LoVo (cell line): ENCODE data around the gene NPR1.
"Not testable (repeated sequence)": the region's sequence is repeated elsewhere in the genome, so short reads cannot be mapped to it uniquely, and the experiment has no call there.

Source experiments
- DNase-seq: peaks from one replicate; pipeline ENCODE4 v3.0.0-alpha.2; 2016; ENCODE audit warnings: low spot score

Gene NPR1

DNA sequence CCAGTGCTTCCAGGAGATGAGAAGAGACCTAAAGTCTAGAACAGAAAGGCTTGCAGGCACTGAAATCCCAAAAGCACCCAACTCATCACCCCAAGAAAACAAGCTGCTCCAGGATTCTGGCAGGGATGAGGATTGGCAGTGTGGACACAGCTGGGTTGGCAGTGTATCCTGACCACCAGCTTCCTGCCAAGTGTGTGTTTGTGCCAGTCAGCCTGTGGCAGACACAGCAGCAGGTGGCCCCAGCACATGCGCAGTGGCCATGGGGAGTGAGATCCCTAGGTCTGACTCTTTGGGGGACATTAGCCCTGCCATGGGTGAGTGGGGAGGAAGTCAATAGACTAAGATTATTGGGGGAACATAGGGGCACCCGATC is 28.6 kb upstream of the NPR1 start:
- no peak for DNase-seq

DNA sequence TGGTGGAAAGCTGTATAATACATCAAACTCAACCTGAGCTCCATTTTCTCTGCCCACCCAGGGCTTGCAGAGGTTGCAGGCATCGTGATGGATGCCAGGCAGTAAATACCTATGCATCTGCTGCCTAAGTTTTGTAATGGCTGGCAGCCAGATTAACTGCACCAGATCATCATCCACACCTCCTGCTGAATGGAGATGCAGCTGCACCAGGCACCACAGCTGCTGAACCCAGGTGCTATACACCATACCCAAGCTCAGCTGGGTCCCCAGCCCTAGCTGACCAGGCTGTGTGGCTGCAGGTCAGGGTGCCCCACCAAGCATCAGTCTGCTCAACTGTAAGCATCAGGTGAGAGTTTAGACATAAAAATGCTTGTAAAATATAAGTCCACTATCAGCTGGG is 26.7 kb upstream of the NPR1 start:
- DNase-seq: no peak

DNA sequence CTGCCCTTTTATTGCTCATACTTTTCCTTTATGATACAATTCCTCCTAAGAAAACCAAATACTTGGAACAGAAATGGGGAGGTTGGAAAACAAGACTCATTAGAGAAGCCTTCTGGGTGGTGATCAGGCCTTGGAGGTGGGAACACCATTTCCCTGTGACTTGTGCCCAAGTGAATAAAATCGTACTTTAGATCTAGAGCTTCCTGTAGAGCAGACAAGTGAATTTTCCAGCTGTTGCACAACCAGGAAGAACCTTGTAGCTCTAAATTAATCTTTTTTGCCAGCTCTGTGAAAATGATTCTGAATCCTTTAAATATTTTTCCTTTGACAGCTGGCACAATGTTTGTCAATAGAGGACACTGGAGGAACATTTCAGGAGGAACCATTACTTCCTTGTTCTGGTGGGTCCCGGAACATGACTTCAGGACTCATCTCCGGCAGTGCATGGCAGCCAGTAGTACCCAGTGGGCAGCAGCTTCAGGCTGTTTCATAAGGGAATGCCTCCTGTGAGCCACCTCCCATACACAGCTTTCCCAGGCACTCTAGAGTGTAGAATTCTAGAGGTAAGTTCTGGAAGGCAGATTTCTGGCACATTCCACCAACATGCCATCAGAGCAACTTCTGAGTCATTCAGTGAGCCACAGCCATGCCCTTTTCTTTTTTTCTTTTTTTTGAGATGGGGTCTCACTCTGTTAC is 25.5 kb upstream of the NPR1 start:
- no peak for DNase-seq

DNA sequence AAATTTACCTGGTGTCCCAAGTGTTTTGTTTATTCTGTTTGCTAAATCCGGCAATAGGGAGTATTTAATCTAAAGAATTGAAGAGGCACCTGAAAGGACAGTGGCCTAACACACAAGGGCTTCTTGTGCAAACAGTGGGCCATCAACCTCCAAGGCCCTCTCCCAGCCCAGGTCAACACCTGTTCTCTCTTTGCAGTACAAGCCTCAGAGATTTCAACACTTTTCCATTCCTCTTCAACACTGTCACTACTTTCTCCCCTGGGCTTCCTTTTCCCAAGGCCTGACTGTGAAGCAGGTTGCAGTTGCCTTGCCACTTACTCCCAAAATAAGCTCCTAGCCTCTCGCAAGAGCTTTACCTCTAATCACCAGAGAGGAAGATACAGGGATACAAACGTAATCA is 23.2 kb upstream of the NPR1 start:
- no peak for DNase-seq

DNA sequence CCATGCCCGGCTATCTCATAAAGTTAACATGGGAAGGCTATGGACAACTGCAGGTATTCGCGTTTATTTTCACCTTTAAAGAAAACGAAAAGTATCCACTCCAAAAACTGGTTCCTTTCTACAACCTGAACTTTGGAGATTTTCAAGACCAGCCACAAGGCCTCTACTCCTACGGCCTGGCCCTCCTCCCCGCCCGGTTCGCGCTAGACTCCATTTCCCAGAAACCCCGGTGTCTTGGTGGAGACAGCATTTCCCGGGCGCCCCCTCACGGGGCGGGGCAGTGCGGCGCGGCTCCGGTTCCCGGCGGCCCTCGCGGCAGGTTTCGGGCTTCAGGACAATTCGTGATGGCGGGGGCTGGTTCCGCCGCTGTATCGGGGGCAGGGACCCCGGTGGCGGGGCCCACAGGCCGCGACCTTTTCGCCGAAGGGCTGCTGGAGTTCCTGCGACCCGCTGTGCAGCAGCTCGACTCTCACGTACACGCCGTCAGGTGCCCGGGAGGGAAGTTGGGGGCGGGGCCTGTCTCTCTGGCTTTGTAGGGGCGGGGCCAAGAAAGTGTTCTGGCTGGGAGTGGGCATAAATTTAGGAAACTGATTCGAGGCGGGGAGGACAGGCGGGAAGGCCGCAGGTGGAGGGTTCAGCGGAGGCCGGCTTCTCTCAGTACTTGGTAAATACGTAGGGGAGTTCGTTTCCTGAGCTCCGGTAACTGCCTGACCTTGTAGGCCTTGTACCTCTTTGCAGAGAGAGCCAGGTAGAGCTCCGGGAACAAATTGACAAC is 19.9 kb upstream of the NPR1 start, which contains the start of gene SNAPIN:
Gene SNAPIN, plus strand, starts transcription at position 304 of the 775 bp plus-strand sequence. Its CDS starts 41 bp downstream, at position 345.
- peak; percentile 90 for DNase-seq

DNA sequence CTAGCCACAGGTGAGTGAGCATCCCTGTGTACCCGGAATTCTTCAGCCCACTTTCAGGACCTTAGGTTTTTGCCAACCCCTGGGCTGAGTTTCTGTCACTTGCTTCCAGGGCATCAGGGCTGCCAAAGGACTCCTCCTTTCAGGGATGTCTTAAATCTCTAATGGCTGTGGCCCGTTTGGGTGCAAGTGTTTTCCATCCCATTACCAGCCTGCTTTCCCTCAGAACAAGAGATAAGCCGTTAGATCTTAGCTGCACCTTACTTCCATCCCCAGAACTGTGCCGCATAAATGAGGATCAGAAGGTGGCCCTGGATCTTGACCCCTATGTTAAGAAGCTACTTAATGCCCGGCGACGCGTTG is 19.3 kb upstream of the NPR1 start:
- no peak for DNase-seq

DNA sequence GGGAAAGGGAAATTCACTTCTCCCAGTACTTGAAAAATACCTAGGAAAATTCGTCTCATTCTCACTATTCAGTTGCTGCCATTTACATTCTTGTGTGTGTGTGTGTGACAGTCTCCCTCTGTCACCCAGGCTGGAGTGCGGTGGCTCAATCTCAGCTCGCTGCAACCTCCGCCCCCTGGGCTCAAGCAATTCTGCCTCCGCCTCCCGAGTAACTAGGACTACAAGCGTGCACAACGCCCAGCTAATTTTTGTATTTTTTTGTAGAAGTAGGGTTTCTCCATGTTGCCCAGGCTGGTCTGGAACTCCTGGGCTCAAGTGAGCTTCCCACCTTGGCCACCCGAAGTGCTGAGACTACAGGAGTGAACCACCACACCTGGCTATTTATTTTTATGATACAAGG is 18.8 kb upstream of the NPR1 start:
- DNase-seq: no peak

DNA sequence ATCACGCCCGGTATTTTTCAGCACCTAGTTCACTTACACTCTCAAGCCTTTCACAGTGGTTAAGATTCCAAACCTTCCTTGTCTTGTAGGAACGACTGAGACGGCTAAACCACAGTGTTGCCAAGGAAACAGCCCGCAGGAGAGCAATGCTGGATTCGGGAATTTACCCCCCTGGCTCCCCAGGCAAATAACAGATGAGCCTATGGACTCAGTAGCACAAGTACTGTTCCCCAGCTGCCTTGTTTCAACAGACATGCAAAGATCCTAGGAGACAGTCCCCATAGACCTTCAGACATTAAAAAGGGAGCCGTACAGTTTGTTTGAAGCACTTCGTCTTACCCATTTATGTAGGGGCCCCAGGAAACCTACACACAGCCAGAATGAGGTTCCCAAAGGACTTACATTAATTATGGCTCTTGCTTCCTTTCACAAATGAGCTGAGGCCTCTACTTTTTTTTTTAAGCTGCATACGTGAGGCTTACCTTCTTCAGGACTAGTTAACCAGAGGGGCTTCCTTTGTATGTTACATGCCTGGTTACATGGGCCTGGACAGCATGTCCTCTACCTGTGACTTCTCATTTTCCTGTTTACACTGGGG is 17.3 kb upstream of the NPR1 start:
- no peak for DNase-seq

DNA sequence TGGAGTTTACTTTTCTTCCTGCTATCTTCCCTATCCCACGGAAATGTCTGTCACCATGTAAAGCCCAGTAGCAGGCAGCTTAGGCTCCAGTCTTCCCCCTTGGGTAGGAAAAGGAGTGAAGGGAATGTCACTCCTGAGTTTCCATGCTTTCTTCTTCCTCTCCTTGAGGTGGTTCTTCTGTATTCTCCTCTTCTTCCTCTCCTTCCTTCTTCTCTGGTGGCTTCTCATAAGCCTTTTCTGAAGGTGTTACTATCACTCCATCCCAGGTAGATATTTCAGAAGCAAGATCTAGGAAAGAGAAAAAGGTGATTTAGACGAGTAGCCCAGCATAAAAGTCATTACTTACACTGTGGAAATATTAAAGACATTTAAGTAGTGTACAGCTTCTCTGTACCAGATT is 16.2 kb upstream of the NPR1 start:
- DNase-seq: no peak

DNA sequence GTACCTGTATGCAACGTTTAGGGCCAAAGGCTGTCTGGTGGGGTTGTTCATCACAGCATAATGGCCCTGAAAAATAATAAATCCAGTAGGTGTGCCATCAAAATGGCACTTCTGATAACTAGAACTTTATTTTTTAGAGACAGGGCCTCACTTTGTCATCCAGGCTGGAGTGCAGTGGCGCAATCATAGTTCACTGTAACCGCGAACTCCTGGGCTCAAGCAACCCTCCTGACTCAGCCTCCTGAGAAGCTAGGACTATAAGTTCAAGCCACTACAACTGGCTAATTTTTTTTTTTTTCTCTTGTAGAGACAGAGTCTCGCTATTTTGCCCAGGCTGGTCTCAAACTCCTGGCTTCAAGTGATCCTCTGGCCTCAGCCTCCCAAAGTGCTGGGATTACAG is 15.3 kb upstream of the NPR1 start:
- no peak for DNase-seq

DNA sequence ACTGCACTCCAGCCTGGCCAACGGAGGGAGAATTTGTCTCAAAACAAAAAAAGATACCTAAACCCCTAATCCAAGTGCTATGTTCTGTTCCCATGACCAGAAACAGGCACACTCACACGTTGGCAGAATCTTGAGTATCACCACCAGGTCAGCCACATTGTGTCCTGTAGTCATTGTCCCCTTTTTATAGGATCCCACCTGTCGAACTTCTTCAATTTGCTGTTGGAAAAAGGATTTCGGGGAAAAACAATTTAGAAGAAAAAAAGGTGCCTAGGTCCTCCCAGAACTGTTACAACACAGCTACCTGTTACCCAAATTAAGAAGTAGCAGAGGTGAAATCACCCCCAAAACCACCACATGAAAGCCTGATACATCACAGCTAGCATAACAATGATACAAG is 11.0 kb upstream of the NPR1 start:
- DNase-seq: no peak

DNA sequence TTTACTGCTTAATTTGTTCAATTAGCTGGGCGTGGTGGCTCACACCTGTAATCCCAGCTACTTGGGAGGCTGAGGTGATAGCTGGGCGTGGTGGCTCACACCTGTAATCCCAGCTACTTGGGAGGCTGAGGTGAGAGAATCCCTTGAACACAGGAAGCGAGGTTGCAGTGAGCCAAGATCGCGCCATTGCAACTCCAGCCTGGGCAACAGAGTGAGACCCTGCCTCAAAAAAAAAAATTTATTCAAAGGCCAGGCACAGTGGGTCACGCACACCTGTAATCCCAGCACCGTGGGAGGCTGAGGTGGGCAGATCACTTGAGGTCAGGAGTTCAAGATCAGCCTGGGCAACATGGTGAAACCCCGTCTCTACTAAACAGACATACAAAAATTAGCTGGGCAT is 9.8 kb upstream of the NPR1 start:
- DNase-seq: not testable (repeated sequence)

DNA sequence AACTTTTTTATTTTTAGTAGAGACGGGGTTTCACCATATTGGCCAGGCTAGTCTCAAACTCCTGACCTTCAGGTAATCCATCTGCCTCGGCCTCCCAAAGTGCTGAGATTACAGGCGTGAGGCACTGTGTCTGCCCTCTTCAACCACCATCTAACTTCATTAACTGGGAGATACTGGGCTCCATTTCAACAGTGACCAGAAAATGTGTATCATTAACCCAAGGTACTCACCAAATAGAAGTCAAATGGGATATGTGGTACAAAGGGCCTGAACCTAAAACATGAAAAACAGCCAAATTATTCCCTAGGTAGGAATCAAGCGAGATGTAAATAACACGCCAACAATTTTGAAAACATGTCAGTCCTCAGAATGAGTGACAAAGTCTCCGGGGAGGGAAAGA is 8.9 kb upstream of the NPR1 start:
- no peak for DNase-seq

DNA sequence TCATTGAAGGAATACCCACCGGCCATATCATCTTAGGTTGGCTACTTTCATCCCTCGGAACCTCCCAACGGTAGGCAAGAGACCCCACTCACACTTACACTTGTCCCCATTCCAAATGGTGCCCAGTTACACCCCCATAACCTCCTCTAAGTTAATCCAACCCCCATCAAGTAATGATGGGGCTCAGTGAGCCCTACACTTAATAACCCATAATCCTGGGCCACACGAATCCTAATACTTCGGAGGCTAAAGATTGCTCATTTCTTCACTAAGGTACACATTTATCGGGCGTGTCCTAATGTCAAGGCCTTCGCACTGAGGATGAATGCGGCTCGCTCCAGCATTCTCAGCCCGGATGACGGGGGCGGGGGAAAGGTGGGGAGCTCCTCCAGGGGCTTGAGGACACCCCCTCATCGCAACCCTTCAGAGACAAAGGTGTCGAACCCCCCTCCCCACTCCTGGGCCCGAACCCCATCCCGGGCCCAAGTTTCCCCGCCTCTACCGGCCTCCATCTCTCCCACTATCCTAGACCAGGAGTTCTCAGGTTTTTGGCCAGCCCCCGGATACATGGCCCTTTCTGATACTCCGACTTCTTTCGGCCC is 8.1 kb upstream of the NPR1 start:
- DNase-seq: no peak

DNA sequence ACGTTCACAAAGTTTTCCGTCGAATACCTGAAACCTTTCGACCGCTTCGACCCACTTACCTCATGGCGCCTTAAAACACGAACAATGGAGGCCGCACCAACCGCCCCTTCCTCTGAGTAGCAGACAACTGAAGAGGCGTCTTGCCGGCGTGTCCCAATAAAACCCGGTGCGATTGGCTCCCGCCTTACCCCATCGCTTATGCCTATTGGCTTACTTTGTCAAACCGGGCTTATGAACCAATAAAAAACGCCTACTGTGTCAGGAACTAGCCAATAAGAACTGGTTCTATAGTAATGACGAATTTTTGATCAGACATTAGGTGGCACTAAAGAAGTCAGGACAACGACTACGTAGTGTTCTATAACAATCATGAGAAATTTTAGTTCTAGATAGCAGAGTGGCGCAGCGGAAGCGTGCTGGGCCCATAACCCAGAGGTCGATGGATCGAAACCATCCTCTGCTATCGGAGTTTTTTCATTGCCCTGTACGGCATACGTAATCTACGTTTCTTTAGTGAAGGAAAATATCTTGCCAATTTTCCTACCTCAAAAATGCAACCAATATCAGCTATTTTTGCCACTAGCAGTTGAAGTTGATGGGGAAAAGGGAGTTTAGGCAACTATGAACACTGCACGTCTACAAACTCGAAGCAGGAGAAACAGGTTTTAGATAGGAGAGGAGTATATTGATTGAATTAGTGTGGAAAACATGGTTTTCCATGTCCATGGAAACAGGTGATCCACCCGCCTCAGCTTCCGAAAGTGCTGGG is 7.4 kb upstream of the NPR1 start, which contains the start of gene ILF2:
Gene ILF2, minus strand, starts transcription at position 135 of the 769 bp plus-strand sequence. Its CDS starts 71 bp downstream, at position 64.
- DNase-seq: peak; percentile 97

DNA sequence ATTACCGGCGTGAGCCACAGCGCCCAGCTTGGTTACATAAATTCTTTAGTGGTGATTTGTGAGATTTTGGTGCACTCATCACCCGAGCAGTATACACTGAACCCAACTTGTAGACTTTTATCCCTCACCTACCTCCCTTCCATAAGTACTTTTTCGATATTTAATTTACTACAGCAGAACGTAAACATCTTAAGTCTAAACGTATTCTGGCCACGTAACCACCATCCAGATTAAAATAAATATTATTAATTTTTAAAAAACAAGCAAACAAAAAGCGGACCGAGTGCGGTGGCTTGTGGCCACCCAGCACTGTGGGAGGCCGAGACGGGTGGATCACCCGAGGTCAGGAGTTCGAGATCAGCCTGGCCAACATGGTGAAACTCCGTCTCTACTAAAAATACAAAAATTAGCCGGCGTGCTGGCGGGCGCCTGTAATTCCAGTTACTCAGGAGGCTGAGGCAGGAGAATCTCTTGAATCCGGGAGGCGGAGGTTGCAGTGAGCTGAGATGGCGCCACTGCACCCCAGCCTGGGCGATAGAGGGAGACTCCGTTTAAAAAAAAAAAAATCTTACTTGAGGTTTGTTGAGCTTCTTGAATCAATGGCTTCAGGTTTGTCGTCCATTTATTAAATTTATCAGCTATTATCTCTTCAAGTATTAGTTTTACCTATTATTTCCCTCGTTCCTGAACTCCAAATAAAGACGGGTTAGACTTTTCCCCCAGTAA is 6.7 kb upstream of the NPR1 start:
- DNase-seq: not testable (repeated sequence)

DNA sequence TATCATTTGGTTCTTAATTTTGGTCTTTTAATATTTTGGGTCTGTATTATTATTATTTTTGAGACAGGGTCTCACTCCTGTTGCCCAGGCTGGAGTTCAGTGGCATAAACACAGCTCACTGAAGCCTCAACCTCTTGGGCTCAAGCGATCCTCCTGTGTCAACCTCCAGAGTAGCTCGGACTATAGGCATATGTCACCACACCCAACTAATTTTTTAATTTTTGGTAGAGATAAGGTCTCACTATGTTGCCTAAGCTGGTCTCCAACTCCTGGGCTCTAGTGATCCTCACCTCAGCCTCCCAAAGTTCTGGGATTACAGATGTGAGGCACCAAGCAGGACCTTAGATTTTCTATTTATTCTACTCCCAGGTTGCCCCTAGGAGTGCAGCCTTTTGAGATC is 5.0 kb upstream of the NPR1 start:
- DNase-seq: no peak

DNA sequence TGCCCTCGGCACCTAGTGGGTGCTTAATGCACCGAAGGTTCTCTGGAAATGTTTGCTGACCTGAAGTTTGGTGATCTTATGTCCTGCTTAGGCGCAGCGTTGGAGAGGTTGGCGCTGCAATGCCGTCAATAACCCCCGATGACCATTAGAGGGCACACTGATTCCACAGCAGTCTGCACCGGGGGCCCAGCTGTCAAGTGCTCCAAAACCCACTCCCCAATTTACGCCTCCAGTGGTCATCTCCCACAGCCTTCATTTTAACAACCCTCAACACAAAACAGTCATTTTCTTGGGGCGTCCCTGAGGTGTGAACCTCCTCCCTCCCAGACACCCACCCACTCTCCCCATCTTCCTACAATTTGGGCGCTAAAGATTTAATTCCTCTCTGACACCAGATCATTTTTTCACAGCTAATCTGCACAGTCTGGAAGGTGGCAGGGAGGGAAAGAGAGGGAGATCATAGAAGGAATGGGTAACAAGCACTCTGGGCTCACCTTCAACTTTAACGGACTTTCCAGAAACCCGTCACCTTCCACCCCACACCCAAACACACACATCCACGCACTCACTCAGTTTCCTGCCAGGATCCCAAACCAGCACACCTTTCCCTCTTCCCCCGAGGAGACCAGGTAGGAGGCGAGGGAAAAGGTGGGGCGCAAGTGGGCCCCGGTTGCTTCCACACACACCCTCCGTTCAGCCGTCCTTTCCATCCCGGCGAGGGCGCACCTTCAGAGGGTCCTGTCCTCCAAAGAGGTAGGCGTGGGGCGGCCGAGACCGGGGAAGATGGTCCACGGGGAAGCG is 570 bp upstream of the NPR1 start:
- peak; percentile 28 for DNase-seq

DNA sequence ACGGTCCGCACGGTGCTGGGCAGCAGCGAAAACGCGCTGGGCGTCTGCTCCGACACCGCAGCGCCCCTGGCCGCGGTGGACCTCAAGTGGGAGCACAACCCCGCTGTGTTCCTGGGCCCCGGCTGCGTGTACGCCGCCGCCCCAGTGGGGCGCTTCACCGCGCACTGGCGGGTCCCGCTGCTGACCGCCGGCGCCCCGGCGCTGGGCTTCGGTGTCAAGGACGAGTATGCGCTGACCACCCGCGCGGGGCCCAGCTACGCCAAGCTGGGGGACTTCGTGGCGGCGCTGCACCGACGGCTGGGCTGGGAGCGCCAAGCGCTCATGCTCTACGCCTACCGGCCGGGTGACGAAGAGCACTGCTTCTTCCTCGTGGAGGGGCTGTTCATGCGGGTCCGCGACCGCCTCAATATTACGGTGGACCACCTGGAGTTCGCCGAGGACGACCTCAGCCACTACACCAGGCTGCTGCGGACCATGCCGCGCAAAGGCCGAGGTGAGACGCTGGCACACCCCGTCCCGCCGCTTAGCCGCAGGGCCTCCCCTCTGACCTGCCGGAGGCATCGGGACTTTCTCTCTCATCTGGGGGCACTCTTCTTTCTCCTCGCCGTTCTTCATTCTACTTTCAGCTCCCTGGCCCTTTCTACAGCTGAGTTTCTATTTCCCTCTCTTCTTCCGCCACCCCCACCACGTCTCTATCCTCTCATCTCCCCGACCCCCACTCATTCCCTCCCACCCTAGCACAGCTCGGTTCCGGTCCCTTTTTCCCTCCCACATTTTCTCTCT is 1.0 kb downstream of the NPR1 start:
- no peak for DNase-seq

DNA sequence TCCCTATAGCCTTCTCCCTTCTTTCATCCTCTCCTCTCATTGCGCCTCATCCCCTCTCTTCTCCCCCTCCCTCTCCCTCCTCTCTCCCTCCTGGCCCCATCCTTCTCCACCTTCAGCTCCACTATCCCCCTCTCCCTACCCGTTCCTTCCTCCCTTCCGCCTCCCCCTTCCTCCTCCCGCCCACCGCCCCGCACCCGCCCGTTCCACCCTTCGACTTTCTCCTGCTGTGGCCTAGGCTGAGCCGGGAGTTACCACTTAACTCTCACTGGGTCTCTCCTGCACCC is 1.6 kb downstream of the NPR1 start:
- no peak for DNase-seq
